ENCODE data around the gene GALK1. TPM values are rescaled to one million over a fixed set of nuclear protein-coding genes. Genes with fewer than 3 reads are reported as not detected.

GALK1 gene
- total RNA-seq, 1 experiment from 2014 or later, result 36.7 TPM

- Histone ChIP-seq H2BK20ac (ENCODE audit: low read depth, low read length, poor library complexity, severe bottlenecking) (no peak overlapping the region), H4K20me1 (ENCODE audit: control insufficient read depth, insufficient read depth, insufficient read length) (no peaks in the 10 kb centered on the region), H3K79me1 (ENCODE audit: insufficient read depth, low read depth, low read length, poor library complexity, severe bottlenecking) (no peaks in the 10 kb centered on the region), H3K23ac (ENCODE audit: insufficient read length, low read depth, low read length) (no peak overlapping the region), H4K5ac (ENCODE audit: insufficient read length, low read depth, low read length) (no peak overlapping the region), H2BK12ac (ENCODE audit: insufficient read length, low read depth, low read length) (no peak overlapping the region), H3K27ac (ENCODE audit: insufficient read length, low read depth, low read length) (no peak overlapping the region), H3K27me3 (ENCODE audit: insufficient read depth, low read length) (no peaks in the 10 kb centered on the region), H3K4me1 (ENCODE audit: insufficient read depth, low read length) (no peaks in the 10 kb centered on the region; the same call in 1 of the 2 replicates), H4K91ac (ENCODE audit: insufficient read length, low read depth, low read length) (no peak overlapping the region), H3K18ac (ENCODE audit: insufficient read length, low read depth, low read length) (no peak overlapping the region), H3K23me2 (ENCODE audit: insufficient read length, low read depth, low read length, poor library complexity, severe bottlenecking) (peaks cover 3% of the 10 kb centered on the region), H4K8ac (replicated peaks; ENCODE audit: insufficient read length, low read depth, low read length) (no peak overlapping the region), H3T11ph (ENCODE audit: low read length) (no peak overlapping the region), H3K14ac (ENCODE audit: insufficient read depth, low read length) (no peak overlapping the region), H2BK5ac (ENCODE audit: insufficient read length, low read length) (no peak overlapping the region), H3K9me3 (ENCODE audit: control insufficient read depth, low read depth, low read length) (no peaks in the 10 kb centered on the region), H2BK120ac (ENCODE audit: low read depth, low read length, poor library complexity, severe bottlenecking) (no peak overlapping the region), H2AK5ac (ENCODE audit: insufficient read length, low read length) (no peak overlapping the region), H2AFZ (ENCODE audit: low read length) (no peak overlapping the region), H3K56ac (ENCODE audit: insufficient read length, low read depth, low read length) (no peak overlapping the region), H3K4ac (ENCODE audit: low read depth, low read length) (no peak overlapping the region), H2BK15ac (ENCODE audit: low read depth, low read length) (no peak overlapping the region), H3K9ac (ENCODE audit: extremely low read depth, insufficient read length, low read length) (no peak overlapping the region), H3K79me2 (ENCODE audit: insufficient read depth, low read length) (no peaks in the 10 kb centered on the region), H3K4me2 (ENCODE audit: insufficient read depth, insufficient read length, low read length) (no peak overlapping the region)
- Mint-ChIP-seq H3K27ac (no peak overlapping the region), H3K4me1 (peaks cover 9 to 12% of the 10 kb centered on the region in 2 experiments), H3K36me3 (ENCODE audit: insufficient read depth in 1 of 3, low read depth in 3 of 3) (no peaks in the 10 kb centered on the region), H3K9me3 (no peaks in the 10 kb centered on the region; a peak in 1 of 5 replicates), H3K4me3 (no peak overlapping the region), H3K27me3 (ENCODE audit: low read depth) (peaks cover 12% of the 10 kb centered on the region)
- TF ChIP-seq, protein P1, sequence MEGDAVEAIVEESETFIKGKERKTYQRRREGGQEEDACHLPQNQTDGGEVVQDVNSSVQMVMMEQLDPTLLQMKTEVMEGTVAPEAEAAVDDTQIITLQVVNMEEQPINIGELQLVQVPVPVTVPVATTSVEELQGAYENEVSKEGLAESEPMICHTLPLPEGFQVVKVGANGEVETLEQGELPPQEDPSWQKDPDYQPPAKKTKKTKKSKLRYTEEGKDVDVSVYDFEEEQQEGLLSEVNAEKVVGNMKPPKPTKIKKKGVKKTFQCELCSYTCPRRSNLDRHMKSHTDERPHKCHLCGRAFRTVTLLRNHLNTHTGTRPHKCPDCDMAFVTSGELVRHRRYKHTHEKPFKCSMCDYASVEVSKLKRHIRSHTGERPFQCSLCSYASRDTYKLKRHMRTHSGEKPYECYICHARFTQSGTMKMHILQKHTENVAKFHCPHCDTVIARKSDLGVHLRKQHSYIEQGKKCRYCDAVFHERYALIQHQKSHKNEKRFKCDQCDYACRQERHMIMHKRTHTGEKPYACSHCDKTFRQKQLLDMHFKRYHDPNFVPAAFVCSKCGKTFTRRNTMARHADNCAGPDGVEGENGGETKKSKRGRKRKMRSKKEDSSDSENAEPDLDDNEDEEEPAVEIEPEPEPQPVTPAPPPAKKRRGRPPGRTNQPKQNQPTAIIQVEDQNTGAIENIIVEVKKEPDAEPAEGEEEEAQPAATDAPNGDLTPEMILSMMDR (conservative IDR thresholded peaks at IDR 0.05), result no peak
- DNase-seq, result no peak
- no CpG with 5 or more reads among the region's 24 CpGs for WGBS (ENCODE audit: extremely low coverage, insufficient read length, low lambda C conversion rate)
These were observed 13.2 kb downstream of the GALK1 start for GRCh38 chr17:75751676-75752404.
